Lung (tissue), 12 donors: ENCODE results near the gene KRTAP4-12. TPM values are rescaled to one million over a fixed set of nuclear protein-coding genes. Genes with fewer than 3 reads are reported as not detected.
A peak's percentile ranks its signal among the peaks of the same experiment; 100 is the strongest.
"Not testable (repeated sequence)": the region's sequence is repeated elsewhere in the genome, so short reads cannot be mapped to it uniquely, and the experiment has no call there.

Source experiments
- ATAC-seq: fragments of 200-7000 bp; cut with Tn5 transposase; one replicate; pipeline ENCODE4 v1.9.1; 2020; ENCODE audit warnings: moderate number of reproducible peaks; ENCODE audit not compliant: insufficient read depth, low FRiP score
- DNase-seq, 3 donors: peaks; one replicate each; pipeline ENCODE4 v3.0.0-alpha.2; 2013 to 2017
- H3K27ac ChIP-seq, 2 donors: one replicate each; pipeline ENCODE4 v1.5.1; 2013; ENCODE audit warnings: mild to moderate bottlenecking in 2 of 2, moderate library complexity in 2 of 2, control low read depth in 1 of 2, inconsistent platforms in 1 of 2, low read depth in 1 of 2, low read length in 1 of 2
- H3K27me3 ChIP-seq, 3 donors: one replicate each; pipeline ENCODE4 v1.5.1; 2013; ENCODE audit warnings: low read length in 2 of 3; ENCODE audit not compliant: control insufficient read depth in 3 of 3, insufficient read depth in 3 of 3
- H3K36me3 ChIP-seq, 4 donors: one replicate each; pipeline ENCODE4 v1.5.1; 2013; ENCODE audit warnings: low read length in 4 of 4, mild to moderate bottlenecking in 1 of 4, moderate library complexity in 1 of 4; ENCODE audit not compliant: control insufficient read depth in 4 of 4, insufficient read depth in 4 of 4
- H3K4me1 ChIP-seq, 5 donors: one replicate each; pipeline ENCODE4 v1.5.1; 2013; ENCODE audit warnings: low read length in 5 of 5, mild to moderate bottlenecking in 2 of 5, moderate library complexity in 1 of 5; ENCODE audit not compliant: control insufficient read depth in 5 of 5, insufficient read depth in 5 of 5
- H3K4me3 ChIP-seq: one replicate; pipeline ENCODE4 v1.5.1; 2013; ENCODE audit warnings: mild to moderate bottlenecking, control low read depth, moderate library complexity
- H3K9ac ChIP-seq, 2 donors: one replicate each; pipeline ENCODE4 v1.5.1; 2013; ENCODE audit warnings: low read length in 2 of 2, control low read depth in 1 of 2; ENCODE audit not compliant: insufficient read depth in 1 of 2
- H3K9me3 ChIP-seq, 4 donors: one replicate each; pipeline ENCODE4 v1.5.1; 2013; ENCODE audit warnings: low read length in 3 of 4, mild to moderate bottlenecking in 1 of 4, moderate library complexity in 1 of 4; ENCODE audit not compliant: control insufficient read depth in 4 of 4, insufficient read depth in 3 of 4
- WGBS, 2 donors: extraction: QIAGEN DNeasy Blood & Tissue Kit; methylation state at CpG; one replicate each; pipeline ENCODE4 v1.1.7; 2013; 5-methylcytosine and 5-hydroxymethylcytosine counted together
- polyA plus RNA-seq, 2 donors: library from polyadenylated mRNA; stranded (reverse); fragments of 200-250 nt; gene quantifications; one replicate each; pipeline ENCODE4 v1.2.1, GENCODE V29; 2013
- total RNA-seq, 2 donors: library from RNA; depleted of rRNA in 1 of 2; stranded (reverse); fragments of >200 nt in 1 of 2; gene quantifications; one replicate each; pipeline ENCODE4 v1.2.1, GENCODE V29; 2014 to 2021
- TF ChIP-seq, protein P1 (sequence below): IDR thresholded peaks from 2 replicates; pipeline ENCODE4 v1.5.1; 2012; ENCODE audit warnings: mild to moderate bottlenecking; ENCODE audit errors: control extremely low read depth, extremely low read depth
- donor health status: control.
- donor health status: control.
- donor health status: Bipolar disorder and iron deficiency.
- donor health status: healthy.
- donor health status: DM: yes; HTN: yes; CAD: no.

KRTAP4-12 gene
- total and polyA plus RNA-seq, 4 donors = not detected

- Histone ChIP-seq H3K27ac (no peak overlapping the region), H3K27me3 (no peaks in the 10 kb centered on the region), H3K9ac (no peak overlapping the region), H3K36me3 (no peaks in the 10 kb centered on the region), H3K4me1 (no peaks in the 10 kb centered on the region), H3K9me3 (peaks cover 0 to 2% (median 0%) of the 10 kb centered on the region in 4 donors), H3K4me3 (no peak overlapping the region)
- DNase-seq (no peak), ATAC-seq (no peak)
- TF ChIP-seq, protein P1, sequence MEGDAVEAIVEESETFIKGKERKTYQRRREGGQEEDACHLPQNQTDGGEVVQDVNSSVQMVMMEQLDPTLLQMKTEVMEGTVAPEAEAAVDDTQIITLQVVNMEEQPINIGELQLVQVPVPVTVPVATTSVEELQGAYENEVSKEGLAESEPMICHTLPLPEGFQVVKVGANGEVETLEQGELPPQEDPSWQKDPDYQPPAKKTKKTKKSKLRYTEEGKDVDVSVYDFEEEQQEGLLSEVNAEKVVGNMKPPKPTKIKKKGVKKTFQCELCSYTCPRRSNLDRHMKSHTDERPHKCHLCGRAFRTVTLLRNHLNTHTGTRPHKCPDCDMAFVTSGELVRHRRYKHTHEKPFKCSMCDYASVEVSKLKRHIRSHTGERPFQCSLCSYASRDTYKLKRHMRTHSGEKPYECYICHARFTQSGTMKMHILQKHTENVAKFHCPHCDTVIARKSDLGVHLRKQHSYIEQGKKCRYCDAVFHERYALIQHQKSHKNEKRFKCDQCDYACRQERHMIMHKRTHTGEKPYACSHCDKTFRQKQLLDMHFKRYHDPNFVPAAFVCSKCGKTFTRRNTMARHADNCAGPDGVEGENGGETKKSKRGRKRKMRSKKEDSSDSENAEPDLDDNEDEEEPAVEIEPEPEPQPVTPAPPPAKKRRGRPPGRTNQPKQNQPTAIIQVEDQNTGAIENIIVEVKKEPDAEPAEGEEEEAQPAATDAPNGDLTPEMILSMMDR = no peak
- WGBS, 2 donors = 75 to 84% methylated on average over 7 of the region's 7 CpGs
Measured at GRCh38 chr17:41163828-41164227, 39.8 kb upstream of the KRTAP4-12 start.

DNA sequence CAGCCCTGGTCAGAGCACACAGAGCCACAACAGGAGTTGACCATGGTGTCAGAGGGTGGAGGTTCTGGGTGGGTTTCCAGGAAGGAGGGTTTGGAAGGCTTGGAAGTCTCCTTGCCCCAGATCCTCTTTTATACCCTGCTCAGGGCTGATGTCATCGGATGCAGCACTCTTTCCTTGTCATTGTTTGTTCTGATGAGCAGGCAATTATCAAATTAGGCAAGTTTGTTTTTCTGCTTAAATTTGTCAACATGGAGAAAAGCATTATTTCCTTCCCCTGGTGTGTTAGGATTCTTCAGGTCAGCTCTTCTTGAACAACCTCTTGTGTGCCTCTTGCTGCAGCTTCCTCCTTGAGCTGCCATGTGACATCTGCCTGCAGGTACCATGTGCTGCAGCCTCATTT, 36.7 kb upstream of the KRTAP4-12 start, which contains the start of gene KRTAP4-4:
TSS of gene KRTAP4-4 (minus strand) at position 101 of the 400 bp plus-strand sequence. CDS start at position 44, 57 bp downstream.
- no peak within 1 kb of the TSS for H3K4me3 ChIP-seq
- ATAC-seq (no peak), DNase-seq (no peak)
- H3K9me3 ChIP-seq = peaks cover 0 to 2% (median 0%) of the 10 kb centered on the region in 4 donors
- no peaks in the 10 kb centered on the region for H3K27me3 ChIP-seq
- H3K4me1 ChIP-seq = no peaks in the 10 kb centered on the region
- TF ChIP-seq, protein P1 = no peak
- H3K36me3 ChIP-seq = no peaks in the 10 kb centered on the region
- 88 to 91% methylated on average over 1 of the region's 1 CpG for WGBS, 2 donors
- H3K27ac ChIP-seq = no peak within 1 kb of the TSS
- no peak within 1 kb of the TSS for H3K9ac ChIP-seq

- not testable (repeated sequence) for H3K9ac ChIP-seq, H3K27ac ChIP-seq, H3K36me3 ChIP-seq, H3K27me3 ChIP-seq, H3K4me3 ChIP-seq, ATAC-seq, DNase-seq, H3K4me1 ChIP-seq, H3K9me3 ChIP-seq
- 98 to 100% methylated on average over 3 of the region's 3 CpGs for WGBS, 2 donors
Measured at GRCh38 chr17:41160190-41160589, 36.2 kb upstream of the KRTAP4-12 start.

DNA sequence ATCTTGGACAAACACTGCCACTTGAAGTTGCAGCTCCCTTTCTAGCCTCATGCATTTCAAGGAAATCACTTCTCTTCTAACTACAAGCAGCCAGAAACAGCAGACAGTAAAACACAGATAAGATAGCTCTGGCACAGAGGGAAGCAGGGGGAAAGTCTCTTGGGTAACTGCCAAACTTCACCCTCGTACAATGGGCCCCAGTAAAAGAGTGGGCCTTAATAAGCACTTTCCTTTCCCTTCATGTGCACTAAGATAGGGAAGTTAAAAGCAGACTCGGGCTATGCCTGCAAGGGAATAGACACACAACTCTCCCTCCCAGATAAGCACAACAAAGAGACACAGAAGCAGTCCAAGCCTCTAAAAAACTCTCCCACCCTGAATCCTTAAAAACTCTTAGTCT, 29.9 kb upstream of the KRTAP4-12 start:
- no peak overlapping the region for H3K9ac ChIP-seq
- DNase-seq = peak in 2 of 3 donors; percentile 3 to 9
- H3K36me3 ChIP-seq = no peaks in the 10 kb centered on the region
- no peak overlapping the region for H3K4me3 ChIP-seq
- H3K9me3 ChIP-seq = no peaks in the 10 kb centered on the region
- H3K4me1 ChIP-seq = no peaks in the 10 kb centered on the region
- TF ChIP-seq, protein P1 = no peak
- H3K27ac ChIP-seq = no peak overlapping the region
- WGBS, 2 donors = 7 to 13% methylated on average over 2 of the region's 2 CpGs
- no peaks in the 10 kb centered on the region for H3K27me3 ChIP-seq
- ATAC-seq = no peak
